GM21528 (cell line): ENCODE measurements around the gene AACS.
"Not testable (repeated sequence)": the region's sequence is repeated elsewhere in the genome, so short reads cannot be mapped to it uniquely, and the experiment has no call there.

Experiments
- ATAC-seq: cut with Tn5 transposase; IDR thresholded peaks from one replicate; pipeline ENCODE4 v1.9.1; 2021; ENCODE audit warnings: mild to moderate bottlenecking, moderate library complexity; ENCODE audit not compliant: unreplicated experiment, low FRiP score

Gene AACS

DNA sequence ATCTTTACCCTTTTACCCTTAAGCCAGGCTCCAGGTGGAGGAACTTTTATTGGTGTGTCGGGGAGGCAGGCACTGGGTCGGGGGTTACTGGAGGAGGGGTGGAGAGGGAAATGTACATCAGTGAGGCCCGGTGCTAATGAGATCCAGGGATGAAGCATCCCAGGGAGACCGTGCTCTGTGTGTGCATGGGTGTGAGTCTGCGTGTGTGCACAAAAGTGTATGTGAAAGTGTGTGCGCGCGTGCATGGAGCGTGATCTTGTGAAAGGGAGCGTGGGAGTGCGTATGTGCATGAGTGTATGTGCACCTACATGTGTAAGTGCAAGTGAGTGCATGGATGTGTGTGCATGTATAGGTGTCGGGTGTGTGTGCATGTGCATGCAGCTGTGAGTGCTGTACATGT is 55.3 kb downstream of the AACS start:
- ATAC-seq: no peak

DNA sequence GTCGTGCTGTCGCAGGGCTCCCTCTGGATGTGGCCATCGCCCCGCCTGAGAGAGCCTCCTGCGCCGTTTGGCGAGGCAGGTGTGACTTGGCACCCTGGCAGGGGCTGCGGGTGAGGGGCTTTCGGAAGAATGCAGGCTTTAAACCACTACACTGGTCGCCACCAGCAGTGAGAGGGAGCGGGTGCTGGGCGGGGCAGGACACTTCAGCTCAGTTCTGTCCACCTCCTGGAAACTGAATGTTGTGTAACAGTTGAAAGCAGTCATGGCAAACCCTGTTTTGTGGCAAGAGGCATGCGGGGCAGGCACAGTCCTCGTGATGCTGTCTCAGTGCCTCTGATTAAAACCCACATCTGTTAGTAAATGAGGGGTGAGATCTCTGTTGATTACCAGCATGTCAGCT is 55.9 kb downstream of the AACS start:
- ATAC-seq: no peak

DNA sequence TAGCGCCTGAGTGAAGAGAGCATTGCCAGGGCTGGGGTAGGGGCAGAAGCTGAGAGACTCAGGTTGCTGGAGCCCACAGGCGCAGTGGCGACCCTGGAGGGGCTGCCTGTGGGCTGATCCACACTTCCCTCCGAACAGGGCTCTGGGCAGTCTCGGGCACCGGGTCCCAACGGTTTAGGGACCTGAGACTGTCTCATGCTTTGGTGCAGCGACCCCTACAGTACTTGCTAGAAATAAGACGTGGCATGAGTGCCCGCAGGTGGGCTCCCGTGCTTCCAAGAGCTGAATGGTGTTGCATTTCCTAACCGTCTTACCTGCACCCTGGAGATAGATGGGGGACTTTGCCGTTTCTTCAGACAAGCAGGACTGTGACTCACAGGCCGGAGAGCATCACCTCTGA is 57.4 kb downstream of the AACS start:
- ATAC-seq: no peak

DNA sequence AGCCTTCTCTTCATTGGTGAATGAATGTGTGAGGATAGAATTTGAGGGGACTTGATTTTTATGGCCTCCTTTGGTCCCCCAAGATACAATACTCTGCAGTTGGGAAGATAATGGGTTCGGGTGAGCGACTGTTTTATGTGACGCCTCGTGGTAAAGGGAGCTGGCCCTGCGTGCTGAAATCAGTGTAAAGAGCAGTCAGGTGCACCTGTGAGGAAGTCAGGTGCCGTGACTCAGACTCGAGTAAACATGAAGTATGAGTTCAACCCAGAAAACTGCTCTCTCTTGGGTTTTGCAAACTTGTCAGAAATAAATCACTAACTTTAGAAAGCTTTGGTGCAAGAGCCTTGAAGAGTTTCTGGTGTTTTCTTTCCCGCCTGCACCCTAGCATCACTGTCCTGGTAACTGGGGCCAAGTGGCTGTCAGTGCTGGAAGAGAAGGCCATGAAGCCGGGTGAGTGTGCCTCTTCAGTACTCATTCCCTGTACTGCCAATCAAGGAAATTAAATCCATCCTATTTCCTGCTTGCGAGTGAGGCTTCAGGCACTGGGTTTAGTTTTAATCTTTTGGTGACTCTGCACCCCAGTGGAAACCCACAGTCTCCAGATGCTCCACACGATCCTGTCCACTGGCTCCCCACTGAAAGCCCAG is 59.2 kb downstream of the AACS start:
- ATAC-seq: no peak

GRCh38 chr12:125125271-125125670 is 60.0 kb downstream of the AACS start:
- no peak for ATAC-seq

DNA sequence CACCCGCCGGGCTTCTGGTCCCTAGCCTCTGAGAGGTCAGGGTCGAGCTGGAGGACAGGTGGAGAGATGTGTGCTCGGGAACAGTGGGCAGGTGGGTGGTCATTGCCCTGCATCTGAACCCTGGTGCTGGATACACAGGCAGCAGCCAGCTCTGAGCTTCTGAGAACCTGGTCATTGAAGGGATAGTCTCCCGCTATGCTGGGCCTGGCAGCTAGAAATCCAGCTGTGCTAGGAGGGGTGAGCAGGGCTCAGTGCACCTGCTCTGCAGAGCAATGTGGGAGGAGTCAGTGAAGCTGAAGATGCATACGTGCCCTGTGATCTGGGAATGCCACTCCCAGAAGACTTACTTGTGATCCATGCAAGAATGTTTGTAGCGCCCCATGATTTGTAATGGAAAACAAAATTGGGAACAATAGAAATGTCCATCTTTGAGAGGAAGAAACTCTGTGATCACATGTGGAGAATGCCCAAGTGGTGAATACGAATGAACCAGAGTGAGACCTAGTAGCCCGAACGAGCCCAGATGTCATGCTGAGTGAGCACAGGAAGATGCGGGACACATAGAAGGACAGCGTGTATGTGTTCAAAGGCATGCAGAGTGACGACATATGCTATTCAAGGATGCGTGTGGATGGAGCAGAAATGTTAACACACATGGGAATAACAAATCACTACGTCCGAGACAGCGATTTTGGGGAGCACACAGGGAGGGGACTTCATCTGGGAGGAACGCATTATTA is 63.4 kb downstream of the AACS start:
- no peak for ATAC-seq

DNA sequence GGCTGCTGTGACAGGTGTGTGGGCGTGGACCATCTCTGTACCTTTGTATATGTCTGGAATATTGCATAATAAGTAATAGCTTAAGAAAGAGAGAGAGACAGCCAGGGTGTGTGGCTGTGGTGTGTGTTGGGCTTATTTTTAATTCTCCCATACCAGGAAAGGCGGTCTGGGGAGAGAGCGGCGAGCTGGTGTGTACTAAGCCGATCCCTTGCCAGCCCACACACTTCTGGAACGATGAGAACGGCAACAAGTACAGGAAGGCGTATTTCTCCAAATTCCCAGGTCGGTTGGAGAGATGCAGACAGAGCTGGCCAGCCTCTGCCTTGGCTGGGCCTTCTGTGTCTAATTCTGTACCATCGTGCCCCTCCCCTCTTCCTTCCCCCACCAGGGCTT is 63.9 kb downstream of the AACS start:
- no peak for ATAC-seq

- no peak for ATAC-seq
Measured at GRCh38 chr12:125129591-125130255, 64.5 kb downstream of the AACS start.

GRCh38 chr12:125131958-125132357 is 66.7 kb downstream of the AACS start:
- no peak for ATAC-seq

GRCh38 chr12:125132698-125133400 is 67.6 kb downstream of the AACS start:
- ATAC-seq: no peak

DNA sequence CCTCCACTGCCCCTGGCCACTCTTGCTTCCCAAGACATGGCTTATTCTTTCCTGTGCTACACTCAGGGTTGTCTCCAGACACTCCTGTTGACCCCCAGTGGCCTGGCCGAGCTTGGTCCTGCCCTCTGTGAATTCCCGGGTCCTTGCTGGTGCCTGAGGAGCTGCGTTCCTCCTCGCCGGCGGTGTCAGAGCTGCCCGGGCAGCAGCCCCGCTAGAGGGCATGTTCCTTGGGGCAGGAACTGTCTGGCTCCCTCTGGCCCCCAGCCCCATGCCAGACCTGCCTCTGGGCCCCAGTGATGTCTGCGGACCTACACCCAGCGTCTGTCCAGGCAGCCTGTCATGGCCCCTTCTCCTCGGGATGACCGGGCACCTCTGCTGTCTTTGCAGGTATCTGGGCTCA is 68.4 kb downstream of the AACS start:
- ATAC-seq: no peak

DNA sequence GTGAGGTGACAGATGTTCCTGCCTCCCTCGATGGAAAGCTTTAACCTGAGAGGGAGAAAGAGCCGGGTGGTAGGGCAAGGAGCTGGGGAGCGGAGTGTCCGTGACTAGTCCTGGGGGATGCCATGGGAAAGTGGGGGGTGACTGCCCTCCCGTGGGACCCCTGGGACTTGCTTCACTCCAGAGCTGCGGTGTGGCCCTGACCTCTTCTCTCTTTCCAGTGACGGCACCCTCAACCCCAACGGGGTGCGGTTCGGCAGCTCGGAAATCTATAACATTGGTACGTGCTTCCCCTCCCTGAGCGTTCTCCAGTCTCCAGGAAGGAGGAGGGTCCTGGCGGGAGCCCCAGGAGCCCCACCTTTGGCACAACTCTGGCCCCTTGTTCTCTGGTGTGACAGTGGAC is 69.3 kb downstream of the AACS start:
- no peak for ATAC-seq

DNA sequence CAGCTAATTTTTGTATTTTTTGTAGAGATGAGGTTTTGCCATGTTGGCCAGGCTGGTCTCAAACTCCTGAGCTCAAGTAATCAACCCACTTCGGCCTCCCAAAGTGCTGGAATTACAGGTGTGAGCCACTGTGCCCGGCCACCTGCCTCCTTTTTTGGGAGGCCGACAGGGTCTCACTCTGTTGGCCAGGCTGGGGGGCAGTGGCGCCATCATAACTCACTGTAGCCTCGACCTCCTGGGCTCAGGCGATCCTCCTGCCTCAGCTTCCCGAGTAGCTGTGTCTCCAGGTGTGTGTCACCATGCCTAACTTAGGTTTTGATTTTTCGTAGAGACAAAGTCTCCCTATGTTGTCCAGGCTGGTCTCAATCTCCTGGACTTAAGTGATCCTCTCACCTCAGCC is 70.7 kb downstream of the AACS start:
- no peak for ATAC-seq

GRCh38 chr12:125136702-125137101 is 71.5 kb downstream of the AACS start:
- ATAC-seq: no peak

DNA sequence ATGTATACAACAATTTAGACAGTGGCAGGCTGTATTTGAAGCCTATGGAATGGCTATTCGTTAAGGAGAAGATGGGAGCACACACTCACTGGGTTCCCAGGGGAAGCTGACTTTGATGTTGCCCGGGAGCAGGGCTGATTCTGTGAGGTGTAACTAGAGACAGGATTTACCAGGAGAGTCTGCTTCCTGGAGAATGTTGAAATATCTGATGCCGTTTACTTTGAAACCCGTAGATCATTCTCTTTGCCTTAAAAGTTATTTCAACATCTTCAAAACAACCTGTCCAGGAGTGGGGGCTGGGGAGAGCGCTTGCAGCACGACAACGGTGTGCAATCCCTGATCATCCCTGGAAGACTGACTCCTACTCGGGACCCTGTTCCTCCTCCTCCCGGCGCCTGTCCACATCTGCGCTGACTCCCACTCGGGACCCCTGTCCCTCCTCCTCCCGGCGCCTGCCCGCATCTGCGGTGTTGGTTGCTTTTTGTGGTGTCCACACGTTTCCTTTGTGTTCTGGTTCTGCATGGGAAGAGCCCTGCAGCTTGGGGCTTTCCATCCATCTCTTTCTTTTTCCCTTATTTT is 72.6 kb downstream of the AACS start:
- ATAC-seq: no peak

- no peak for ATAC-seq
Measured at GRCh38 chr12:125140279-125141209, 75.3 kb downstream of the AACS start.

DNA sequence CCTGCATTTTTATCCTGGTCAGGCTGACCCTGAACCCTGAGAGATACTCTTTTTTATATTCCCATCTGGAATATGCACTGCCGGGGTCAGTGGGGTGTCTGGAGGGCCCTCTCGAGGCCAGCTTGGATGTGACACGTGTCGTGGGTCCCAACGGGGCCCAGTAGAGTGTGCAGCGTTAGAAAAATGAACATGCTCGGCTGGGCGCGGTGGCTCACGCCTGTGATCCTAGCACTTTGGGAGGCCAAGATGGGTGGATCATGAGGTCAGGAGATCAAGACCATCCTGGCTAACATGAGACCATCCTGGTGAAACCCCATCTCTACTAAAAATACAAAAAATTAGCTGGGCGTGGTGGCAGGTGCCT is 76.0 kb downstream of the AACS start:
- not testable (repeated sequence) for ATAC-seq

GRCh38 chr12:125142601-125143000 is 77.4 kb downstream of the AACS start:
- no peak for ATAC-seq

- no peak for ATAC-seq
Measured at GRCh38 chr12:125143491-125143890, 78.3 kb downstream of the AACS start.

GRCh38 chr12:125145196-125145595 is 80.0 kb downstream of the AACS start:
- no peak for ATAC-seq
